NCI-H2081 treated with DMSO at 0.1 percent for 48 hours (cell line): Measurements from ENCODE around the gene ANKH.

Source experiments
- DNase-seq: peaks from one replicate; lab custom pipeline; 2025; lab: John Stamatoyannopoulos, UW

Gene ANKH

GRCh38 chr5:14684757-14685156, 186.8 kb downstream of the ANKH start:
- DNase-seq = no peak

GRCh38 chr5:14683906-14684455, 187.6 kb downstream of the ANKH start:
- no peak for DNase-seq

- DNase-seq = no peak
Observed at GRCh38 chr5:14681236-14681752, 190.3 kb downstream of the ANKH start.

- no peak for DNase-seq
Observed at GRCh38 chr5:14679595-14679994, 192.0 kb downstream of the ANKH start.

GRCh38 chr5:14678773-14679334, 192.7 kb downstream of the ANKH start:
- DNase-seq = no peak

GRCh38 chr5:14676320-14676719, 195.3 kb downstream of the ANKH start:
- no peak for DNase-seq

- DNase-seq = no peak
Observed at GRCh38 chr5:14675865-14676300, 195.7 kb downstream of the ANKH start.

- no peak for DNase-seq
Observed at GRCh38 chr5:14674983-14675854, 196.4 kb downstream of the ANKH start.

GRCh38 chr5:14673443-14673842, 198.1 kb downstream of the ANKH start:
- no peak for DNase-seq

- DNase-seq = no peak
Observed at GRCh38 chr5:14672484-14673394, 198.8 kb downstream of the ANKH start.

- DNase-seq = no peak
Observed at GRCh38 chr5:14672082-14672481, 199.5 kb downstream of the ANKH start.

GRCh38 chr5:14671414-14671813, 200.2 kb downstream of the ANKH start:
- DNase-seq = no peak

GRCh38 chr5:14669975-14670374, 201.6 kb downstream of the ANKH start:
- DNase-seq = no peak

GRCh38 chr5:14669415-14669814, 202.2 kb downstream of the ANKH start:
- DNase-seq = no peak

GRCh38 chr5:14668181-14668591, 203.4 kb downstream of the ANKH start:
- no peak for DNase-seq

- DNase-seq = no peak
Observed at GRCh38 chr5:14667770-14668169, 203.8 kb downstream of the ANKH start.

- DNase-seq = no peak
Observed at GRCh38 chr5:14667290-14667689, 204.3 kb downstream of the ANKH start.

GRCh38 chr5:14666357-14666756, 205.2 kb downstream of the ANKH start:
- DNase-seq = no peak

GRCh38 chr5:14665949-14666348, 205.6 kb downstream of the ANKH start:
- DNase-seq = no peak

GRCh38 chr5:14665101-14665822, 206.3 kb downstream of the ANKH start:
- no peak for DNase-seq
